Melanocyte of skin (primary cell): Measurements from ENCODE around the gene C11orf65. TPM values are rescaled to one million over a fixed set of nuclear protein-coding genes. Genes with fewer than 3 reads are reported as not detected.

ENCODE experiments used
- total RNA-seq, 2 donors: library from RNA; depleted of rRNA; stranded (reverse); fragments of >200 nt; gene quantifications; 2 replicates each; pipeline ENCODE4 v1.2.3, GENCODE V29; 2012

C11orf65 gene
- total RNA-seq, result 1 to 10 TPM in 1 of 2 donors, under 1 TPM in 1; 0.33 to 1.0 TPM

GRCh38 chr11:108467091-108467823, at the start of gene C11orf65:
Gene C11orf65 (minus strand): TSS chr11:108467529. CDS start chr11:108461559, 5,970 bp downstream.

GRCh38 chr11:108498046-108498815, 30.9 kb upstream of the C11orf65 start, which contains the start of gene POGLUT3:
Gene POGLUT3 (minus strand): TSS chr11:108498384. CDS start chr11:108498366, 18 bp downstream.

Other genes starting within 250 kb of the C11orf65 start
- 10 to 100 TPM; 30.3 to 69.3 TPM for gene NPAT, start 244.9 kb downstream of the C11orf65 start, total RNA-seq
- 100 to 1,000 TPM; 248 to 284 TPM for gene ATM, start 244.5 kb downstream of the C11orf65 start, total RNA-seq
- gene POGLUT3, start 30.9 kb upstream of the C11orf65 start, total RNA-seq, result 10 to 100 TPM; 11.0 to 31.0 TPM
- under 1 TPM; under 0.01 TPM for gene EXPH5, start 126.2 kb upstream of the C11orf65 start, total RNA-seq
- gene DDX10, start 197.5 kb upstream of the C11orf65 start, total RNA-seq, result 10 to 100 TPM; 10.7 to 20.0 TPM